CD4-positive, alpha-beta T cell (primary cell): ENCODE measurements around the gene LPP. TPM values are rescaled to one million over a fixed set of nuclear protein-coding genes. Genes with fewer than 3 reads are reported as not detected.

Experiments
- ATAC-seq: fragments of 200-7000 bp; cut with Tn5 transposase; one replicate; pipeline ENCODE4 v1.10.0; 2022; ENCODE audit warnings: mild to moderate bottlenecking; ENCODE audit not compliant: poor library complexity
- CTCF ChIA-PET: fragments of 350-600 bp; sonication (Branson Sonifier 250); formaldehyde crosslinking; loops from one replicate; lab custom pipeline; 2021; ENCODE audit warnings: antibody characterized with exemption, inconsistent platforms; lab: Charles Lee
- POLR2A ChIA-PET: fragments of 350-600 bp; sonication (Branson Sonifier 250); formaldehyde crosslinking; loops from one replicate; lab custom pipeline; 2021; ENCODE audit warnings: antibody characterized with exemption, inconsistent platforms; lab: Charles Lee
- DNase-seq, 14 experiments: peaks; one replicate each; pipeline ENCODE4 v3.0.0-alpha.2; 2013 to 2020; ENCODE audit warnings: mixed read lengths in 2 of 14
- H3K27ac ChIP-seq, 2 donors: one replicate each; pipeline versions ENCODE4 v1.5.1 to v1.7.0; 2013; ENCODE audit warnings: low read length in 2 of 2, low read depth in 1 of 2, mild to moderate bottlenecking in 1 of 2
- H3K27me3 ChIP-seq, 2 experiments: 1 replicate in 1 of 2; 2 replicates in 1 of 2; pipeline versions ENCODE4 v1.6.1 to v1.7.0; 2013; ENCODE audit warnings: low read length in 2 of 2, control low read depth in 1 of 2, mild to moderate bottlenecking in 1 of 2, moderate library complexity in 1 of 2; ENCODE audit not compliant: insufficient read depth in 2 of 2, control insufficient read depth in 1 of 2
- H3K36me3 ChIP-seq: one replicate; pipeline ENCODE4 v1.6.1; 2013; ENCODE audit warnings: low read length, control low read depth; ENCODE audit not compliant: insufficient read depth
- H3K4me1 ChIP-seq: one replicate; pipeline ENCODE4 v1.6.1; 2013; ENCODE audit warnings: low read length, control low read depth; ENCODE audit not compliant: insufficient read depth
- H3K4me3 ChIP-seq: one replicate; pipeline ENCODE4 v1.5.1; 2013; ENCODE audit warnings: mild to moderate bottlenecking, low read length, moderate library complexity
- H3K9me3 ChIP-seq, 2 experiments: 1 replicate in 1 of 2; 2 replicates in 1 of 2; pipeline versions ENCODE4 v1.6.1 to v1.7.0; 2013; ENCODE audit warnings: low read length in 2 of 2, mild to moderate bottlenecking in 2 of 2, control low read depth in 1 of 2, moderate library complexity in 1 of 2; ENCODE audit not compliant: control insufficient read depth in 1 of 2, insufficient read depth in 1 of 2
- H3K27ac Mint-ChIP-seq: one replicate; pipeline ENCODE4 v1.8.0; 2020; ENCODE audit warnings: mixed read lengths
- H3K27me3 Mint-ChIP-seq: one replicate; pipeline ENCODE4 v1.8.0; 2021; ENCODE audit warnings: mixed read lengths
- H3K36me3 Mint-ChIP-seq: one replicate; pipeline ENCODE4 v1.8.0; 2021; ENCODE audit warnings: low read depth, mixed read lengths
- H3K4me1 Mint-ChIP-seq: one replicate; pipeline ENCODE4 v1.8.0; 2021; ENCODE audit warnings: low read depth, mixed read lengths
- H3K4me3 Mint-ChIP-seq: one replicate; pipeline ENCODE4 v1.8.0; 2020; ENCODE audit warnings: mild to moderate bottlenecking, mixed read lengths
- H3K9me3 Mint-ChIP-seq: one replicate; pipeline ENCODE4 v1.8.0; 2020; ENCODE audit warnings: mixed read lengths
- CTCF ChIP-seq: fragments of 200-600 bp; IDR thresholded peaks from one replicate; pipeline ENCODE4 v1.8.0; 2022; ENCODE audit warnings: antibody characterized with exemption, mild to moderate bottlenecking
- intact Hi-C, 2 experiments: fragments of 100-400 bp; cut with DNase I in 1 of 2; cut with micrococcal nuclease in 1 of 2; formaldehyde crosslinking; loops; one replicate each; pipeline versions ENCODE4 v1.15.1 to v1.9.0; 2023 to 2025; cut with DNase I, micrococcal nuclease
- total RNA-seq, 174 experiments: library from RNA in 2 of 174; stranded (reverse) in 2 of 174; gene quantifications; one replicate each; pipeline ENCODE4 v1.2.3 and lab custom pipeline; 2021 to 2026

The LPP gene
- total RNA-seq, 2 experiments from 2014 or later, result 45.6 to 45.9 TPM

DNA sequence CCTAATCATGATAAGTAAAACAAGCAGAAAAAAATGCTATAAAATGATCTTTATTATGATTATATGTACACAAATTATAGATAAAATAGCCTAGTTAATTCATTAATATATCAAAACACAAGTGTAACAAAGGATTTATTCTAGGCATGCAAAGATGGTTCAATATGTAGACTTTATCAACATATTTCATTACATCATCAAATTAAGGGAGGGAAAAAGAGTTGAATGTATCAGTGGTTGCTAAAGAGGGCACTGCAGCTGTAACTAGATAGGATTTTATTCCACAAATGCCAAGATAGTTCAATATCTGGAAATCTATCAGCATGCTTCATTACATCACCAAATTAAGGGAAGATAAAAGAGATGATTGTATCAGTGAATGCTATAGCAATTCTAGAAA lies 248.3 kb downstream of the LPP start:
- H3K36me3 Mint-ChIP-seq, result peaks cover 16% of the 10 kb centered on the region
- H3K27ac Mint-ChIP-seq, result no peak overlapping the region
- no peaks in the 10 kb centered on the region for H3K9me3 Mint-ChIP-seq
- no peaks in the 10 kb centered on the region for H3K36me3 ChIP-seq
- H3K27me3 ChIP-seq, result no peaks in the 10 kb centered on the region
- TF ChIP-seq CTCF, result no peak
- ATAC-seq (no peak), DNase-seq (no peak)
- H3K4me1 ChIP-seq, result peaks cover 6% of the 10 kb centered on the region
- ChIA-PET POLR2A (no interaction called here), CTCF (no interaction called here)
- peaks cover 37% of the 10 kb centered on the region for H3K4me1 Mint-ChIP-seq
- no peaks in the 10 kb centered on the region for H3K9me3 ChIP-seq
- no peak overlapping the region for H3K4me3 Mint-ChIP-seq
- no peaks in the 10 kb centered on the region for H3K27me3 Mint-ChIP-seq
- H3K27ac ChIP-seq, result no peak overlapping the region
- H3K4me3 ChIP-seq, result no peak overlapping the region
- intact Hi-C loops, result no loop called here

- H3K27ac ChIP-seq, result no peak overlapping the region
- TF ChIP-seq CTCF, result no peak
- ChIA-PET CTCF (interaction anchor here (0.8 kb wide), 1 partner anchor 665 kb away, joined by 3 read pairs; no protein-coding TSS in a partner anchor), POLR2A (no interaction called here)
- H3K4me3 ChIP-seq, result no peak overlapping the region
- peaks cover 34% of the 10 kb centered on the region for H3K4me1 Mint-ChIP-seq
- ATAC-seq, result no peak
- peaks cover 5% of the 10 kb centered on the region for H3K36me3 ChIP-seq
- H3K36me3 Mint-ChIP-seq, result peaks cover 26% of the 10 kb centered on the region
- H3K4me1 ChIP-seq, result peaks cover 3% of the 10 kb centered on the region
- intact Hi-C loops, result no loop called here
- DNase-seq, result peak in 1 of 14 experiments; percentile 40
- no peaks in the 10 kb centered on the region for H3K9me3 Mint-ChIP-seq
- no peaks in the 10 kb centered on the region for H3K27me3 Mint-ChIP-seq
- no peak overlapping the region for H3K27ac Mint-ChIP-seq
- no peaks in the 10 kb centered on the region for H3K9me3 ChIP-seq
- no peaks in the 10 kb centered on the region for H3K27me3 ChIP-seq
- no peak overlapping the region for H3K4me3 Mint-ChIP-seq
Observed at GRCh38 chr3:188403404-188403803, 249.4 kb downstream of the LPP start.

GRCh38 chr3:188404124-188404523 lies 250.2 kb downstream of the LPP start:
- peaks cover 27% of the 10 kb centered on the region for H3K4me1 Mint-ChIP-seq
- Histone ChIP-seq H3K27me3 (no peaks in the 10 kb centered on the region), H3K36me3 (peaks cover 5% of the 10 kb centered on the region), H3K4me3 (no peak overlapping the region), H3K9me3 (no peaks in the 10 kb centered on the region), H3K4me1 (peaks cover 3% of the 10 kb centered on the region), H3K27ac (no peak overlapping the region)
- intact Hi-C loops, result no loop called here
- H3K27me3 Mint-ChIP-seq, result no peaks in the 10 kb centered on the region
- no peak for TF ChIP-seq CTCF
- H3K36me3 Mint-ChIP-seq, result peaks cover 28% of the 10 kb centered on the region
- H3K27ac Mint-ChIP-seq, result no peak overlapping the region
- no peaks in the 10 kb centered on the region for H3K9me3 Mint-ChIP-seq
- DNase-seq (no peak), ATAC-seq (no peak)
- ChIA-PET POLR2A (no interaction called here), CTCF (interaction anchor here (0.8 kb wide), 1 partner anchor 665 kb away, joined by 3 read pairs; no protein-coding TSS in a partner anchor)
- no peak overlapping the region for H3K4me3 Mint-ChIP-seq
